Naive thymus-derived CD8-positive, alpha-beta T cell (primary cell): ENCODE data around the gene MLH3. TPM values are rescaled to one million over a fixed set of nuclear protein-coding genes. Genes with fewer than 3 reads are reported as not detected.

Experiments
- ATAC-seq, 2 donors: fragments of 150-1000 bp; cut with Tn5 transposase in 1 of 2; sonication (Bioruptor Pico), chemical (Tn5 transposase) in 1 of 2; 1 replicate in 1 of 2; 2 replicates in 1 of 2; pipeline ENCODE4 v1.10.0; 2021; ENCODE audit warnings: mild to moderate bottlenecking in 2 of 2, moderate library complexity in 2 of 2
- POLR2A ChIA-PET: fragments of 350-600 bp; sonication (Branson Sonifier 250); formaldehyde crosslinking; loops from one replicate; lab custom pipeline; 2021; ENCODE audit warnings: antibody characterized with exemption; lab: Charles Lee
- DNase-seq, 10 donors: peaks; one replicate each; pipeline versions ENCODE4 v3.0.0 to v3.0.0-alpha.2; 2020 to 2022
- H3K27ac Mint-ChIP-seq, 10 donors: one replicate each; pipeline ENCODE4 v1.8.0; 2020 to 2022; ENCODE audit warnings: mild to moderate bottlenecking in 10 of 10, mixed read lengths in 10 of 10, moderate library complexity in 4 of 10, inconsistent platforms in 1 of 10
- H3K27me3 Mint-ChIP-seq, 5 donors: one replicate each; pipeline ENCODE4 v1.8.0; 2021 to 2022; ENCODE audit warnings: mixed read lengths in 5 of 5
- H3K36me3 Mint-ChIP-seq, 3 donors: one replicate each; pipeline ENCODE4 v1.8.0; 2020 to 2022; ENCODE audit warnings: mixed read lengths in 3 of 3, mild to moderate bottlenecking in 2 of 3, inconsistent platforms in 1 of 3
- H3K4me1 Mint-ChIP-seq, 4 donors: one replicate each; pipeline ENCODE4 v1.8.0; 2021 to 2022; ENCODE audit warnings: mixed read lengths in 4 of 4
- H3K4me3 Mint-ChIP-seq, 10 donors: one replicate each; pipeline ENCODE4 v1.8.0; 2020 to 2022; ENCODE audit warnings: mild to moderate bottlenecking in 10 of 10, mixed read lengths in 10 of 10, moderate library complexity in 6 of 10, inconsistent platforms in 1 of 10
- H3K9me3 Mint-ChIP-seq, 9 donors: one replicate each; pipeline ENCODE4 v1.8.0; 2020 to 2022; ENCODE audit warnings: mixed read lengths in 9 of 9, mild to moderate bottlenecking in 3 of 9, inconsistent platforms in 1 of 9, moderate library complexity in 1 of 9
- polyA plus RNA-seq, 3 donors: library from polyadenylated mRNA; unstranded; fragments of 300-500 nt; fragmentation: Illumina TruSeq; gene quantifications; one replicate each; pipeline ENCODE4 v1.2.3, GENCODE V29; 2021
- total RNA-seq, 8 experiments: library from RNA in 2 of 8; stranded (reverse) in 2 of 8; gene quantifications; one replicate each; pipeline ENCODE4 v1.2.3 and lab custom pipeline; 2021 to 2026

MLH3 gene
- total and polyA plus RNA-seq, 5 experiments from 2014 or later, result 9.3 to 31.2 (median 11.9) TPM

- no peaks in the 10 kb centered on the region for H3K27me3 Mint-ChIP-seq
- no peaks in the 10 kb centered on the region for H3K9me3 Mint-ChIP-seq
- DNase-seq, result peak; percentile 79 to 94 (median 88)
- H3K27ac Mint-ChIP-seq, result peak within 1 kb of the TSS; percentile 92 to 98 (median 96)
- H3K4me1 Mint-ChIP-seq, result peaks cover 8 to 26% (median 23%) of the 10 kb centered on the region in 4 donors
- POLR2A ChIA-PET, result interaction anchor here (0.5 to 1.9 kb wide), 3 partner anchors 14 to 230 kb away, joined by 3 to 8 read pairs (median 6); no protein-coding TSS in a partner anchor
- peak within 1 kb of the TSS; percentile 95 to 100 (median 99) for H3K4me3 Mint-ChIP-seq
- peaks cover 0 to 3% (median 2%) of the 10 kb centered on the region in 3 donors for H3K36me3 Mint-ChIP-seq
- ATAC-seq, result peak; percentile 99 to 100
Observed at GRCh38 chr14:75063491-75064204, 12.4 kb upstream of the MLH3 start, which contains the start of gene ACYP1. TSS of gene ACYP1 (minus strand) at chr14:75064024. CDS start at chr14:75063553, 471 bp downstream.

- Mint-ChIP-seq H3K4me1 (peaks cover 8 to 26% (median 23%) of the 10 kb centered on the region in 4 donors), H3K4me3 (peak overlapping the region; percentile 95 to 100 (median 99)), H3K27ac (peak overlapping the region; percentile 92 to 98 (median 96)), H3K9me3 (no peaks in the 10 kb centered on the region), H3K36me3 (peaks cover 0 to 3% (median 2%) of the 10 kb centered on the region in 3 donors), H3K27me3 (no peaks in the 10 kb centered on the region)
- DNase-seq (no peak), ATAC-seq (no peak)
- POLR2A ChIA-PET, result interaction anchor here (0.5 to 1.9 kb wide), 4 partner anchors 14 to 231 kb away, joined by 3 to 9 read pairs (median 7); no protein-coding TSS in a partner anchor
Observed at GRCh38 chr14:75063013-75063412, 11.7 kb upstream of the MLH3 start.

GRCh38 chr14:75060420-75060819, 9.2 kb upstream of the MLH3 start:
- no peak for ATAC-seq
- POLR2A ChIA-PET, result no interaction called here
- Mint-ChIP-seq H3K4me3 (no peak overlapping the region), H3K27ac (no peak overlapping the region), H3K9me3 (no peaks in the 10 kb centered on the region), H3K36me3 (peaks cover 0 to 9% (median 8%) of the 10 kb centered on the region in 3 donors), H3K27me3 (no peaks in the 10 kb centered on the region), H3K4me1 (peaks cover 9 to 26% (median 23%) of the 10 kb centered on the region in 4 donors)
- no peak for DNase-seq

DNA sequence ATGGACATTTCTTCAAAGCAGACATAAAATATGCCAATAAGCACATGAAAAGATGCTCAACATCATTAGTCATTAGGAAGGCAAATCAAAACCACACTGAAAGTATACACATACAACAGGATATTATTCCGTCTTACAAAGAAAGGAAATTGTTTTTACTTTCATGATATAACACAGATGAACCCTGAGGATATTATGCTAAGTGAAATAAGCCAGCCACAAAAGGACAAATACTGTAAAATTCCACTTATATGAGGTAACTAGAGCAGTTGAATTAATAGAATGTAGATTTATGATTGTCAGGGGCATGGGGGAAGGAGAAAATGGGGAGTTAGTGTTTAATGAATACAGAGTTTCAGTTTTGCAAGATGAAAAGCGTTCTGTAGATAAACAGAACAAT, 8.4 kb upstream of the MLH3 start:
- Mint-ChIP-seq H3K36me3 (peaks cover 0 to 9% (median 8%) of the 10 kb centered on the region in 3 donors), H3K4me1 (peaks cover 9 to 26% (median 21%) of the 10 kb centered on the region in 4 donors), H3K27me3 (no peaks in the 10 kb centered on the region), H3K27ac (no peak overlapping the region), H3K4me3 (no peak overlapping the region), H3K9me3 (no peaks in the 10 kb centered on the region)
- DNase-seq, result no peak
- ATAC-seq, result no peak
- POLR2A ChIA-PET, result no interaction called here

DNA sequence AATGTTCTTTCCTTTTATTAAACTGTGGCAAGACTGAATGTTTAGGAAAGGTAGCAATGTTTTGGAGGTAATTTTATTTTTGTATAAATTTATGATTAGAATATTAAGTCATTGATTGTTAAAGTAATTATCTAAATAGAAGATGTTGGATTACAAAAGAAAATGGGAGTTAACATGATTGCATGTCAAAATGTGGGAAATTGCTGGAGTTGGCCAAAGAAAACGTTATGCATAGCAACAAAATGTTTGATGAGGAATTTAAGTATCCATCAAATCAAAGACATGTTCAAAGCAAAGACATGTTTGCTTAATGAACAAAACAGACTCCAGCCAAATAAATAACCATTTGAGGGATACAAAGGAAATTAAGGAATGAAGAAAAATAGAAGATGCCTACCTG, 3.2 kb upstream of the MLH3 start:
- Mint-ChIP-seq H3K4me3 (no peak overlapping the region), H3K27me3 (peaks cover 0 to 3% (median 0%) of the 10 kb centered on the region in 5 donors), H3K9me3 (no peaks in the 10 kb centered on the region), H3K4me1 (peaks cover 4 to 22% (median 20%) of the 10 kb centered on the region in 4 donors), H3K27ac (no peak overlapping the region), H3K36me3 (peaks cover 0 to 8% (median 7%) of the 10 kb centered on the region in 3 donors)
- DNase-seq (no peak), ATAC-seq (no peak)
- POLR2A ChIA-PET, result no interaction called here

- Mint-ChIP-seq H3K36me3 (peaks cover 0 to 12% (median 9%) of the 10 kb centered on the region in 3 donors), H3K27ac (peak overlapping the region in 2 of 10 donors; percentile 34 to 66), H3K27me3 (peaks cover 0 to 3% (median 0%) of the 10 kb centered on the region in 5 donors), H3K4me1 (peaks cover 4 to 25% (median 23%) of the 10 kb centered on the region in 4 donors), H3K4me3 (peak overlapping the region in 2 of 10 donors; percentile 5 to 45), H3K9me3 (no peaks in the 10 kb centered on the region)
- ATAC-seq (no peak), DNase-seq (no peak)
- POLR2A ChIA-PET, result no interaction called here
Observed at GRCh38 chr14:75053396-75054291, 2.4 kb upstream of the MLH3 start.

DNA sequence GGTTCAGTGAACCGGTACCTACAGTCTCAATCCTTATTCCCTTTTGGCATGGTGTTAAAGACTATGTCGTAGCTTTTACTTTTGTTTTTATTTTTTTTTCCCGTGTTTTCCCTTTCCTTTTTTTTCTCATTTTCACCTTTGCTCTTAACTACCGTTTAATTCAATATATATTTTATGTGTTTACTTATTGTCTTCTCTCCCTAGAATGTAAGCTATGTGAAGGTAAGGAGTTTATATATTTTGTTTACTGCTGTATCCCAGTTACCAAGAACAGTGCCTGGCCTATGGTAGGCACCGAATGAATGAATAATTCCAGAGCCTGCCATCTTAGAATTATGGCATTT, 261 bp upstream of the MLH3 start:
- Mint-ChIP-seq H3K9me3 (peaks cover 0 to 2% (median 0%) of the 10 kb centered on the region in 9 donors), H3K4me3 (peak overlapping the region; percentile 89 to 97 (median 94)), H3K27me3 (peaks cover 0 to 3% (median 0%) of the 10 kb centered on the region in 5 donors), H3K27ac (peak overlapping the region; percentile 91 to 99 (median 97)), H3K36me3 (peaks cover 0 to 15% (median 12%) of the 10 kb centered on the region in 3 donors), H3K4me1 (peaks cover 6 to 39% (median 30%) of the 10 kb centered on the region in 4 donors)
- DNase-seq (no peak), ATAC-seq (no peak)
- POLR2A ChIA-PET, result interaction anchor here (0.6 kb wide), 3 partner anchors 11 to 1806 kb away, joined by 3 read pairs; no protein-coding TSS in a partner anchor

DNA sequence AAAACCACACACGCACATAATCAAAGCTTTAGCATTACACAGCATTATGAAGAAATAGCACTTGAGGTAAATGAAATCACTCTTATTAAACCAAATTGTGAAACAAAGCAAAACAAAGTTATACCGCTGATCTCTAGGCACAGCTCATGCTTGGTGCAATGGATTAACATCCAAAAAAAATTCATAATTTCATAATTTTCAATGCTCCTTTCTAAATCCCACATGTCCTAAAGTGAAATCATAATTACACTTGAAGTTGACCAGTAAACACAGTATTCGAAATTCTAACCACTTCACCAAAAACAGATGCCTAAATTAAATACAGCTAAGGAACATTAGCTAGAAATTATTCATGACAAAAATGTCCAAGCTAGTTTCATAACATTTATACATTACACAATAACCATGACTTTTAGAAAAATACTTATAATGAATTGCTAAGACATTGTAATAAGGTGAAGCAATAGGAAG, 1.5 kb downstream of the MLH3 start:
- Mint-ChIP-seq H3K9me3 (peaks cover 0 to 2% (median 0%) of the 10 kb centered on the region in 9 donors), H3K27me3 (peaks cover 0 to 3% (median 0%) of the 10 kb centered on the region in 5 donors), H3K4me1 (peaks cover 12 to 56% (median 47%) of the 10 kb centered on the region in 4 donors), H3K4me3 (peak overlapping the region in 9 of 10 donors; percentile 80 to 96 (median 89)), H3K36me3 (peaks cover 0 to 14% (median 7%) of the 10 kb centered on the region in 3 donors), H3K27ac (peak overlapping the region in 6 of 10 donors; percentile 81 to 99 (median 93))
- DNase-seq (no peak), ATAC-seq (no peak)
- POLR2A ChIA-PET, result interaction anchor here (0.6 to 3.2 kb wide), 3 partner anchors 14 to 542 kb away, joined by 3 to 8 read pairs (median 3); partner anchors contain the start of gene ACYP1

- Mint-ChIP-seq H3K27ac (no peak overlapping the region), H3K4me1 (peaks cover 12 to 62% (median 53%) of the 10 kb centered on the region in 4 donors), H3K36me3 (peaks cover 0 to 14% (median 7%) of the 10 kb centered on the region in 3 donors), H3K9me3 (peaks cover 0 to 2% (median 0%) of the 10 kb centered on the region in 9 donors), H3K4me3 (no peak overlapping the region), H3K27me3 (peaks cover 0 to 3% (median 0%) of the 10 kb centered on the region in 5 donors)
- POLR2A ChIA-PET, result interaction anchor here (0.6 to 3.2 kb wide), 3 partner anchors 14 to 292 kb away, joined by 3 to 8 read pairs (median 3); partner anchors contain the start of gene ACYP1
- ATAC-seq (no peak), DNase-seq (no peak)
Observed at GRCh38 chr14:75049136-75049535, 2.1 kb downstream of the MLH3 start.

DNA sequence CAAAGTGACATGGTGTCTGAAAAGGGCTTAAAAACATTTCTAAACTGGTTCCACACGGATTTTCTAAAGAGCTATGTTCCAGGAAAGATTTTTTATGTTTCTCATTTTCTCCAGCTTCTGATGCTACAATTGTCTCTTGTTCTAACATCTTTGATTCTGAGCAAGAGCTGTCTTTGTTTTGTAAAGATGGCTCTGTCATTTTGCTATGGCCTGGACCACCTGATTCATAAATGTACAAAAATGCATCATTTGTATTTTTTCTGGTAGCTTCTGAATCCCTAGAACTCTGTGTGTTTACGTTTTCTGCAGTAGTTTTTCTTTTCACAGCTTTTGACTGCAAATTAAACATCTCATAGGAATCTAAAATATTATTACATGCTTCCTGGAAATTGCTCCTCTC, 3.2 kb downstream of the MLH3 start:
- Mint-ChIP-seq H3K36me3 (peaks cover 0 to 14% (median 5%) of the 10 kb centered on the region in 3 donors), H3K27me3 (peaks cover 0 to 3% (median 0%) of the 10 kb centered on the region in 5 donors), H3K9me3 (peaks cover 0 to 2% (median 0%) of the 10 kb centered on the region in 9 donors), H3K4me3 (no peak overlapping the region), H3K4me1 (peaks cover 12 to 67% (median 54%) of the 10 kb centered on the region in 4 donors), H3K27ac (no peak overlapping the region)
- ATAC-seq, result no peak
- POLR2A ChIA-PET, result interaction anchor here (3.2 kb wide), 1 partner anchor 15 kb away, joined by 8 read pairs; the partner anchor contains the start of gene ACYP1
- no peak for DNase-seq

DNA sequence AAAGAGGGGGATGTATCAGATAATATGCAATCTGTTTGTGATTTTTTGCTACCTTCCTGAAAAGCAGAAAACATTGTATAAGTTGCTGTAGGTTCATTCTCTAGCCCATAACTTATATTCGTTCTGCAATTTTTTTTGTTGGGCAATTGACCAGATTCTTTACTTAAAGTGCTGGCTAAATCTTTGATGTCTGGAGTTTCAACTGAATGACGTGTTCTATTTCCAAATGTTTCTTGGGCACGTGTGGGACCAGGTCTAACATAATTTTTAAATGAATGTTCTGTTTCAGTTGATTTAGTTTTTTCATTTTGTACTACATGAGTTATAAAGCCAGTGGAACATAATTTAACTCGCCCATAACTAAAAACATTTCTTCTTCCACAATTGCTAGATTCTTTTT, 3.8 kb downstream of the MLH3 start:
- Mint-ChIP-seq H3K4me1 (peaks cover 12 to 67% (median 54%) of the 10 kb centered on the region in 4 donors), H3K27me3 (peaks cover 0 to 3% (median 0%) of the 10 kb centered on the region in 5 donors)

More for the DNA sequence above, 3.8 kb downstream of the MLH3 start:
- H3K36me3 Mint-ChIP-seq, result peaks cover 0 to 14% (median 7%) of the 10 kb centered on the region in 3 donors
- H3K27ac Mint-ChIP-seq, result peak overlapping the region in 1 of 10 donors; percentile 19
- H3K9me3 Mint-ChIP-seq, result peaks cover 0 to 2% (median 0%) of the 10 kb centered on the region in 9 donors
- POLR2A ChIA-PET, result no interaction called here
- H3K4me3 Mint-ChIP-seq, result no peak overlapping the region
- no peak for ATAC-seq
- DNase-seq, result no peak
